Hepatocyte (in vitro differentiated cells): ENCODE measurements around the gene WDFY4. TPM values are rescaled to one million over a fixed set of nuclear protein-coding genes. Genes with fewer than 3 reads are reported as not detected.

Source experiments
- DNase-seq: peaks from one replicate; pipeline ENCODE4 v3.0.0-alpha.2; 2016; ENCODE audit warnings: low spot score
- H2AFZ ChIP-seq: fragments of 200-600 bp; sonication (generic); 2 replicates; pipeline ENCODE4 v1.6.0; 2016; ENCODE audit warnings: antibody characterized with exemption, mild to moderate bottlenecking
- H3K27ac ChIP-seq: fragments of 200-600 bp; sonication (generic); 2 replicates; pipeline ENCODE4 v1.5.1; 2016; ENCODE audit warnings: mild to moderate bottlenecking
- H3K27me3 ChIP-seq: fragments of 200-600 bp; sonication (generic); 2 replicates; pipeline ENCODE4 v1.6.1; 2016
- H3K36me3 ChIP-seq: fragments of 200-600 bp; sonication (generic); replicated peaks from 2 replicates; pipeline ENCODE4 v1.5.1; 2016; ENCODE audit warnings: low read depth; ENCODE audit not compliant: insufficient read depth
- H3K4me1 ChIP-seq: fragments of 200-600 bp; sonication (generic); 2 replicates; pipeline ENCODE4 v1.5.1; 2016; ENCODE audit warnings: mild to moderate bottlenecking, moderate library complexity; ENCODE audit not compliant: insufficient read depth
- H3K4me2 ChIP-seq: fragments of 200-600 bp; sonication (generic); 2 replicates; pipeline ENCODE4 v1.6.0; 2016
- H3K4me3 ChIP-seq: fragments of 200-600 bp; sonication (generic); 2 replicates; pipeline ENCODE4 v1.5.1; 2016; ENCODE audit warnings: mild to moderate bottlenecking
- H3K79me2 ChIP-seq: fragments of 200-600 bp; sonication (generic); 2 replicates; pipeline ENCODE4 v1.6.0; 2017; ENCODE audit warnings: mild to moderate bottlenecking
- H3K9me2 ChIP-seq: fragments of 200-600 bp; sonication (generic); replicated peaks from 2 replicates; pipeline ENCODE4 v1.6.0; 2017; ENCODE audit warnings: mild to moderate bottlenecking; ENCODE audit not compliant: insufficient read depth
- H3K9me3 ChIP-seq: fragments of 200-600 bp; sonication (generic); 2 replicates; pipeline ENCODE4 v1.5.1; 2016; ENCODE audit warnings: low read depth, mild to moderate bottlenecking
- H4K20me1 ChIP-seq: fragments of 200-600 bp; sonication (generic); 2 replicates; pipeline ENCODE4 v1.6.0; 2016; ENCODE audit warnings: mild to moderate bottlenecking; ENCODE audit not compliant: insufficient read depth, poor library complexity, severe bottlenecking
- EZH2 ChIP-seq: fragments of 200-600 bp; sonication (generic); IDR thresholded peaks from 2 replicates; pipeline ENCODE4 v1.6.1; 2016; ENCODE audit warnings: antibody characterized with exemption, mild to moderate bottlenecking, borderline replicate concordance
- EZH2phosphoT487 ChIP-seq: fragments of 200-600 bp; sonication (generic); IDR thresholded peaks from one replicate; pipeline ENCODE4 v1.6.1; 2018; ENCODE audit warnings: antibody characterized with exemption, mild to moderate bottlenecking, low read depth, moderate library complexity; ENCODE audit not compliant: unreplicated experiment, severe bottlenecking
- WGBS: methylation state at CpG from one replicate; pipeline ENCODE4 v1.1.6; 2016; ENCODE audit warnings: low lambda C conversion rate; ENCODE audit errors: missing lambda C conversion rate; 5-methylcytosine and 5-hydroxymethylcytosine counted together
- polyA plus RNA-seq: library from polyadenylated mRNA; unstranded; fragments of >200 nt; fragmentation: Nextera tagmentation; extraction: Ambion mirVana; gene quantifications from 2 replicates; pipeline ENCODE4 v1.2.1, GENCODE V29; 2016
- total RNA-seq: library from RNA; depleted of rRNA; stranded (reverse); fragments of >200 nt; gene quantifications from 2 replicates; pipeline ENCODE4 v1.2.3, GENCODE V29; 2014
- TF ChIP-seq, protein P1 (sequence below): fragments of 200-600 bp; sonication (generic); IDR thresholded peaks from 2 replicates; pipeline ENCODE4 v1.5.1; 2016; ENCODE audit warnings: antibody characterized with exemption, mild to moderate bottlenecking; ENCODE audit not compliant: poor library complexity

The WDFY4 gene
- total and polyA plus RNA-seq, 2 experiments from 2014 or later: 0.43 to 0.91 TPM

GRCh38 chr10:48872234-48872633 lies 187.6 kb downstream of the WDFY4 start:
- Histone ChIP-seq H3K4me1 (no peaks in the 10 kb centered on the region), H3K79me2 (no peaks in the 10 kb centered on the region), H4K20me1 (no peaks in the 10 kb centered on the region), H3K4me3 (no peak overlapping the region), H2AFZ (no peak overlapping the region), H3K36me3 (no peaks in the 10 kb centered on the region), H3K27me3 (no peaks in the 10 kb centered on the region), H3K27ac (no peak overlapping the region), H3K9me3 (no peaks in the 10 kb centered on the region), H3K9me2 (no peaks in the 10 kb centered on the region), H3K4me2 (no peak overlapping the region)
- no peak for DNase-seq
- WGBS: 75% methylated on average over 1 of the region's 1 CpG
- TF ChIP-seq, protein P1, sequence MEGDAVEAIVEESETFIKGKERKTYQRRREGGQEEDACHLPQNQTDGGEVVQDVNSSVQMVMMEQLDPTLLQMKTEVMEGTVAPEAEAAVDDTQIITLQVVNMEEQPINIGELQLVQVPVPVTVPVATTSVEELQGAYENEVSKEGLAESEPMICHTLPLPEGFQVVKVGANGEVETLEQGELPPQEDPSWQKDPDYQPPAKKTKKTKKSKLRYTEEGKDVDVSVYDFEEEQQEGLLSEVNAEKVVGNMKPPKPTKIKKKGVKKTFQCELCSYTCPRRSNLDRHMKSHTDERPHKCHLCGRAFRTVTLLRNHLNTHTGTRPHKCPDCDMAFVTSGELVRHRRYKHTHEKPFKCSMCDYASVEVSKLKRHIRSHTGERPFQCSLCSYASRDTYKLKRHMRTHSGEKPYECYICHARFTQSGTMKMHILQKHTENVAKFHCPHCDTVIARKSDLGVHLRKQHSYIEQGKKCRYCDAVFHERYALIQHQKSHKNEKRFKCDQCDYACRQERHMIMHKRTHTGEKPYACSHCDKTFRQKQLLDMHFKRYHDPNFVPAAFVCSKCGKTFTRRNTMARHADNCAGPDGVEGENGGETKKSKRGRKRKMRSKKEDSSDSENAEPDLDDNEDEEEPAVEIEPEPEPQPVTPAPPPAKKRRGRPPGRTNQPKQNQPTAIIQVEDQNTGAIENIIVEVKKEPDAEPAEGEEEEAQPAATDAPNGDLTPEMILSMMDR: no peak
- TF ChIP-seq EZH2 (no peak), EZH2phosphoT487 (no peak)

- TF ChIP-seq EZH2phosphoT487 (no peak), EZH2 (no peak)
- TF ChIP-seq, protein P1: no peak
- Histone ChIP-seq H3K4me1 (no peaks in the 10 kb centered on the region), H2AFZ (no peak overlapping the region), H3K27ac (no peak overlapping the region), H3K36me3 (no peaks in the 10 kb centered on the region), H3K27me3 (no peaks in the 10 kb centered on the region), H3K79me2 (no peaks in the 10 kb centered on the region), H3K4me2 (no peak overlapping the region), H3K4me3 (no peak overlapping the region), H3K9me2 (no peaks in the 10 kb centered on the region), H3K9me3 (no peaks in the 10 kb centered on the region), H4K20me1 (no peaks in the 10 kb centered on the region)
- DNase-seq: no peak
- 87% methylated on average over 3 of the region's 3 CpGs for WGBS
Observed at GRCh38 chr10:48878091-48878490, 193.4 kb downstream of the WDFY4 start.

DNA sequence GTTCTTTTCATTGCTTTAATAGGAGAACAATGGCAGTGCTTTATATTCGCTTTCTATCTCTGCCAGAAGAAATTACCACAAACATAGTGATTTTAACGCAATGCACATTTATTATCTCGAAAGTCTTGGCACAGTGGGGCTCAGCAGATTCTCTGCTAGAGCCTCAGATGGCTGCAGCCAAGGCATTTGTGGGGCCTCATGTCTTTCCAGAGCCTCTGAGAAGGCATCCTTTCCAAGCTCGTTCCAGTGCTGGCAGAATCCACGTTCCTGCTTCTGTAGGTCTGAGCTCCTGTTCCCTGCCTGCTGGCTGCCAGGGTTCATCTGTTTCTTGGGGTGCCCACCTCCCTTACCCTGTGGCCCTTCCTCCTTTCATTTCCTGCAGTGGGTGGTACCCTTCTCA lies 194.8 kb downstream of the WDFY4 start:
- no peak for DNase-seq
- WGBS: 85% methylated on average over 5 of the region's 5 CpGs
- TF ChIP-seq, protein P1: no peak
- no peak for TF ChIP-seq EZH2
- no peak for TF ChIP-seq EZH2phosphoT487
- H2AFZ ChIP-seq: no peak overlapping the region
- H4K20me1 ChIP-seq: no peaks in the 10 kb centered on the region
- no peaks in the 10 kb centered on the region for H3K9me2 ChIP-seq
- H3K4me3 ChIP-seq: no peak overlapping the region
- H3K27ac ChIP-seq: no peak overlapping the region
- no peaks in the 10 kb centered on the region for H3K27me3 ChIP-seq
- no peaks in the 10 kb centered on the region for H3K36me3 ChIP-seq
- no peaks in the 10 kb centered on the region for H3K9me3 ChIP-seq
- H3K4me1 ChIP-seq: no peaks in the 10 kb centered on the region
- no peaks in the 10 kb centered on the region for H3K79me2 ChIP-seq
- no peak overlapping the region for H3K4me2 ChIP-seq
